SK-N-SH treated with all-trans-retinoic acid at 6 μM for 48 hours (cell line): ENCODE results near the gene NXN.

Experiments used
- ARNTL ChIP-seq: fragments of 450-650 bp; formaldehyde crosslinking; IDR thresholded peaks from 2 replicates; pipeline ENCODE4 v1.5.0; 2020; ENCODE audit warnings: low read depth, mild to moderate bottlenecking, moderate library complexity, borderline replicate concordance
- BACH2 ChIP-seq: fragments of 250-450 bp; sonication (Bioruptor Pico); IDR thresholded peaks from 2 replicates; pipeline ENCODE4 v1.9.0; 2021; ENCODE audit warnings: mild to moderate bottlenecking, borderline replicate concordance
- CSDC2 ChIP-seq: fragments of 250-450 bp; sonication (Bioruptor Pico); IDR thresholded peaks from 2 replicates; pipeline ENCODE4 v1.5.0; 2020; ENCODE audit warnings: mild to moderate bottlenecking, moderate library complexity
- POU6F1 ChIP-seq: fragments of 250-450 bp; sonication (Bioruptor Pico); IDR thresholded peaks from 2 replicates; pipeline ENCODE4 v1.8.0; 2021; ENCODE audit warnings: low read depth, mild to moderate bottlenecking, moderate library complexity, borderline replicate concordance
- PPARA ChIP-seq: fragments of 250-450 bp; sonication (Bioruptor Pico); IDR thresholded peaks from 2 replicates; pipeline ENCODE4 v1.5.0; 2020; ENCODE audit warnings: mild to moderate bottlenecking, borderline replicate concordance
- RARB ChIP-seq: fragments of 250-450 bp; sonication (Bioruptor Pico); IDR thresholded peaks from 2 replicates; pipeline ENCODE4 v1.8.0; 2021; ENCODE audit warnings: mild to moderate bottlenecking, moderate library complexity
- TCF4 ChIP-seq: fragments of 250-450 bp; sonication (Bioruptor Pico); IDR thresholded peaks from 2 replicates; pipeline ENCODE4 v1.8.0; 2021; ENCODE audit warnings: mild to moderate bottlenecking, moderate library complexity, borderline replicate concordance
- TOX ChIP-seq: fragments of 250-450 bp; sonication (Bioruptor Pico); IDR thresholded peaks from 2 replicates; pipeline ENCODE4 v1.8.0; 2021; ENCODE audit warnings: mild to moderate bottlenecking, moderate library complexity, borderline replicate concordance
- ZFP30 ChIP-seq: fragments of 450-650 bp; formaldehyde crosslinking; IDR thresholded peaks from 2 replicates; pipeline ENCODE4 v1.5.0; 2022; ENCODE audit warnings: mild to moderate bottlenecking, moderate library complexity
- ZNF565 ChIP-seq: fragments of 450-650 bp; formaldehyde crosslinking; conservative IDR thresholded peaks from 2 replicates; pipeline ENCODE4 v1.5.0; 2020; ENCODE audit warnings: low read depth, mild to moderate bottlenecking, moderate library complexity
- ZNF8 ChIP-seq: fragments of 450-650 bp; formaldehyde crosslinking; IDR thresholded peaks from 2 replicates; pipeline ENCODE4 v1.5.0; 2020; ENCODE audit warnings: mild to moderate bottlenecking, moderate library complexity
- TF ChIP-seq, protein P1 (sequence below): fragments of 250-450 bp; sonication (Bioruptor Pico); IDR thresholded peaks from 2 replicates; pipeline ENCODE4 v1.8.0; 2020; ENCODE audit warnings: mild to moderate bottlenecking, moderate library complexity, borderline replicate concordance

DNA sequence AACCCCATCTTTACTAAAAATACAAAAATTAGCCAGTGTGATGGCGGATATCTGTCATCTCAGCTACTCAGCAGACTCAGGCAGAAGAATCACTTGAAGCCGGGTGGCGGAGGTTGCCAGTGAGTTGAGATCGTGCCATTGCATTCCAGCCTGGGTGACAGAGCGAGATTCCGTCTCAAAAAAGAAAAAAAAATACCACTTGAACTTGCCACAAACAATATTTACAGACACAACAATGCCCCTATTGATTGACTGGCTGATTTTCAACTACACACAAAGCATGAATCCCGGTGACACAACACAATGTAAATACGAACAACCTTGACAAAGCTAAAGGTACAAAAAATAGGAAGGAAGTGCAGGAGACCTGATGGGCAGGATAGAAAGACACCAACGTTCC is 49.3 kb downstream of the NXN start:
- TF ChIP-seq ZNF8 (CRISPR knock-in tag): no peak
- TF ChIP-seq RARB (CRISPR knock-in tag): no peak
- TF ChIP-seq TOX (CRISPR knock-in tag): no peak
- TF ChIP-seq ZFP30 (CRISPR knock-in tag): no peak
- TF ChIP-seq TCF4 (CRISPR knock-in tag): no peak
- TF ChIP-seq ARNTL (CRISPR knock-in tag): no peak
- no peak for TF ChIP-seq CSDC2 (CRISPR knock-in tag)
- no peak for TF ChIP-seq ZNF565 (CRISPR knock-in tag)
- TF ChIP-seq, protein P1, sequence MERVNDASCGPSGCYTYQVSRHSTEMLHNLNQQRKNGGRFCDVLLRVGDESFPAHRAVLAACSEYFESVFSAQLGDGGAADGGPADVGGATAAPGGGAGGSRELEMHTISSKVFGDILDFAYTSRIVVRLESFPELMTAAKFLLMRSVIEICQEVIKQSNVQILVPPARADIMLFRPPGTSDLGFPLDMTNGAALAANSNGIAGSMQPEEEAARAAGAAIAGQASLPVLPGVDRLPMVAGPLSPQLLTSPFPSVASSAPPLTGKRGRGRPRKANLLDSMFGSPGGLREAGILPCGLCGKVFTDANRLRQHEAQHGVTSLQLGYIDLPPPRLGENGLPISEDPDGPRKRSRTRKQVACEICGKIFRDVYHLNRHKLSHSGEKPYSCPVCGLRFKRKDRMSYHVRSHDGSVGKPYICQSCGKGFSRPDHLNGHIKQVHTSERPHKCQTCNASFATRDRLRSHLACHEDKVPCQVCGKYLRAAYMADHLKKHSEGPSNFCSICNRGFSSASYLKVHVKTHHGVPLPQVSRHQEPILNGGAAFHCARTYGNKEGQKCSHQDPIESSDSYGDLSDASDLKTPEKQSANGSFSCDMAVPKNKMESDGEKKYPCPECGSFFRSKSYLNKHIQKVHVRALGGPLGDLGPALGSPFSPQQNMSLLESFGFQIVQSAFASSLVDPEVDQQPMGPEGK (CRISPR knock-in tag): no peak
- TF ChIP-seq POU6F1 (CRISPR knock-in tag): no peak
- no peak for TF ChIP-seq BACH2 (CRISPR knock-in tag)
- no peak for TF ChIP-seq PPARA (CRISPR knock-in tag)
